Myocyte (in vitro differentiated cells): ENCODE data around the gene VPS50. TPM values are rescaled to one million over a fixed set of nuclear protein-coding genes. Genes with fewer than 3 reads are reported as not detected.

ENCODE experiments used
- DNase-seq: peaks from one replicate; pipeline ENCODE4 v3.0.0-alpha.2; 2012; ENCODE audit warnings: low read depth
- polyA plus RNA-seq: library from polyadenylated mRNA; unstranded; fragments of >200 nt; gene quantifications from one replicate; pipeline ENCODE4 v1.2.1, GENCODE V29; 2012; ENCODE audit warnings: missing spikeins
- total RNA-seq: library from RNA; depleted of rRNA; stranded (reverse); fragments of >200 nt; gene quantifications from 2 replicates; pipeline ENCODE4 v1.2.3, GENCODE V29; 2014

Gene VPS50
- 38.2 and 46.6 TPM in 2 replicates for total RNA-seq
- 8.0 TPM for polyA plus RNA-seq

- DNase-seq, result peak; percentile 100
Measured at GRCh38 chr7:93231799-93232672, at the start of gene VPS50. Gene VPS50 (plus strand): TSS chr7:93232366. CDS start chr7:93232468, 102 bp downstream.

- no peak for DNase-seq
Measured at GRCh38 chr7:93185303-93186027, 46.7 kb upstream of the VPS50 start.

GRCh38 chr7:93188870-93189634 is 43.1 kb upstream of the VPS50 start:
- DNase-seq, result no peak

GRCh38 chr7:93194386-93194785 is 37.8 kb upstream of the VPS50 start:
- DNase-seq, result peak; percentile 20

- DNase-seq, result no peak
Measured at GRCh38 chr7:93196336-93196735, 35.8 kb upstream of the VPS50 start.

GRCh38 chr7:93198472-93198871 is 33.7 kb upstream of the VPS50 start:
- peak; percentile 9 for DNase-seq

- DNase-seq, result no peak
Measured at GRCh38 chr7:93202594-93203250, 29.4 kb upstream of the VPS50 start.

GRCh38 chr7:93203496-93203895 is 28.7 kb upstream of the VPS50 start:
- no peak for DNase-seq

- DNase-seq, result no peak
Measured at GRCh38 chr7:93205046-93205445, 27.1 kb upstream of the VPS50 start.

GRCh38 chr7:93211228-93211818 is 20.8 kb upstream of the VPS50 start:
- DNase-seq, result no peak

- no peak for DNase-seq
Measured at GRCh38 chr7:93212881-93213280, 19.3 kb upstream of the VPS50 start.

GRCh38 chr7:93218997-93219827 is 13.0 kb upstream of the VPS50 start:
- DNase-seq, result no peak

- DNase-seq, result no peak
Measured at GRCh38 chr7:93219868-93220267, 12.3 kb upstream of the VPS50 start.

- DNase-seq, result no peak
Measured at GRCh38 chr7:93226310-93226709, 5.9 kb upstream of the VPS50 start, which contains the start of gene HEPACAM2. Gene HEPACAM2 (minus strand): TSS chr7:93226469.

GRCh38 chr7:93228302-93228701 is 3.9 kb upstream of the VPS50 start:
- DNase-seq, result peak; percentile 76

GRCh38 chr7:93231259-93231658 is 907 bp upstream of the VPS50 start:
- no peak for DNase-seq

GRCh38 chr7:93232673-93233018 is 480 bp downstream of the VPS50 start:
- DNase-seq, result no peak

GRCh38 chr7:93235541-93235940 is 3.4 kb downstream of the VPS50 start:
- no peak for DNase-seq

- no peak for DNase-seq
Measured at GRCh38 chr7:93238131-93238530, 6.0 kb downstream of the VPS50 start.

GRCh38 chr7:93238748-93239147 is 6.6 kb downstream of the VPS50 start:
- DNase-seq, result no peak
